Uterus (tissue), 4 donors: ENCODE measurements around the gene ERGIC1. TPM values are rescaled to one million over a fixed set of nuclear protein-coding genes. Genes with fewer than 3 reads are reported as not detected.
A peak's percentile ranks its signal among the peaks of the same experiment; 100 is the strongest.

ENCODE experiments used
- DNase-seq, 2 donors: peaks; one replicate each; pipeline ENCODE4 v3.0.0-alpha.2; 2019 to 2020
- H3K27ac ChIP-seq, 2 donors: fragments of 200-600 bp; sonication (generic); 1 replicate in 1 of 2; 2 replicates in 1 of 2; pipeline ENCODE4 v1.5.1; 2016 to 2018
- H3K27me3 ChIP-seq, 2 donors: fragments of 200-600 bp; sonication (generic); one replicate each; pipeline ENCODE4 v1.5.1; 2018 to 2019; ENCODE audit warnings: control low read depth in 1 of 2
- H3K36me3 ChIP-seq, 2 donors: fragments of 200-600 bp; sonication (generic); one replicate each; pipeline ENCODE4 v1.5.1; 2019; ENCODE audit warnings: control low read depth in 1 of 2
- H3K4me1 ChIP-seq, 2 donors: fragments of 200-600 bp; sonication (generic); one replicate each; pipeline ENCODE4 v1.5.1; 2018 to 2019; ENCODE audit warnings: control low read depth in 1 of 2
- H3K4me3 ChIP-seq, 2 donors: fragments of 200-600 bp; sonication (generic); 1 replicate in 1 of 2; 2 replicates in 1 of 2; pipeline ENCODE4 v1.5.1; 2018 to 2019; ENCODE audit warnings: mild to moderate bottlenecking in 1 of 2
- H3K9me3 ChIP-seq, 2 donors: fragments of 200-600 bp; sonication (generic); one replicate each; pipeline ENCODE4 v1.5.1; 2019; ENCODE audit warnings: control low read depth in 1 of 2
- CTCF ChIP-seq, 4 experiments: fragments of 200-600 bp in 2 of 4; fragments of 450-650 bp in 2 of 4; sonication (generic) in 2 of 4; IDR thresholded peaks; one replicate each; pipeline ENCODE4 v1.5.1; 2016 to 2019; ENCODE audit warnings: antibody characterized with exemption in 4 of 4, mild to moderate bottlenecking in 2 of 4, moderate library complexity in 1 of 4
- POLR2A ChIP-seq, 2 donors: fragments of 450-650 bp; IDR thresholded peaks; one replicate each; pipeline ENCODE4 v1.6.1; 2016; ENCODE audit warnings: antibody characterized with exemption in 2 of 2, mild to moderate bottlenecking in 1 of 2, moderate library complexity in 1 of 2
- intact Hi-C: fragments of 100-400 bp; cut with DNase I; formaldehyde crosslinking; loops from one replicate; pipeline ENCODE4 v1.15.1; 2023; ENCODE audit warnings: low total_unique reads
- total RNA-seq, 4 donors: library from RNA; depleted of rRNA in 3 of 4; stranded (reverse); fragments of >200 nt in 3 of 4; gene quantifications; one replicate each; pipeline versions ENCODE4 v1.1.0 to v1.2.4, GENCODE V29; 2014 to 2023
- donor health status: DM: yes; HTN: yes; CAD: no.

ERGIC1 gene
- total RNA-seq, 4 donors from 2014 or later: 34.8 to 130 (median 67.7) TPM

GRCh38 chr5:172840432-172841154 lies 6.5 kb downstream of the ERGIC1 start:
- Histone ChIP-seq H3K27ac (peak overlapping the region; percentile 81 to 82), H3K4me3 (no peak overlapping the region)

GRCh38 chr5:172841256-172841655 lies 7.2 kb downstream of the ERGIC1 start:
- TF ChIP-seq CTCF (IDR thresholded peaks at IDR 0.05): no peak
- TF ChIP-seq POLR2A (IDR thresholded peaks at IDR 0.05): no peak
- Histone ChIP-seq H3K9me3 (no peaks in the 10 kb centered on the region), H3K4me1 (peaks cover 0 to 7% of the 10 kb centered on the region in 2 donors), H3K4me3 (no peak overlapping the region), H3K36me3 (no peaks in the 10 kb centered on the region), H3K27ac (peak overlapping the region; percentile 81 to 82), H3K27me3 (no peaks in the 10 kb centered on the region)
- no peak for DNase-seq
- intact Hi-C loops: no loop called here

More at GRCh38 chr5:172840432-172841154, 6.5 kb downstream of the ERGIC1 start:
- H3K9me3 ChIP-seq: no peaks in the 10 kb centered on the region
- H3K36me3 ChIP-seq: no peaks in the 10 kb centered on the region
- no peak for DNase-seq
- H3K4me1 ChIP-seq: peaks cover 0 to 11% of the 10 kb centered on the region in 2 donors
- TF ChIP-seq POLR2A (IDR thresholded peaks at IDR 0.05): no peak
- TF ChIP-seq CTCF (IDR thresholded peaks at IDR 0.05): no peak
- intact Hi-C loops: no loop called here
- no peaks in the 10 kb centered on the region for H3K27me3 ChIP-seq

GRCh38 chr5:172843825-172844576 lies 9.9 kb downstream of the ERGIC1 start:
- Histone ChIP-seq H3K4me3 (no peak overlapping the region), H3K27me3 (no peaks in the 10 kb centered on the region), H3K9me3 (no peaks in the 10 kb centered on the region), H3K27ac (no peak overlapping the region), H3K4me1 (peaks cover 0 to 7% of the 10 kb centered on the region in 2 donors), H3K36me3 (no peaks in the 10 kb centered on the region)
- intact Hi-C loops: no loop called here
- no peak for TF ChIP-seq CTCF (IDR thresholded peaks at IDR 0.05)
- TF ChIP-seq POLR2A (IDR thresholded peaks at IDR 0.05): no peak
- no peak for DNase-seq

GRCh38 chr5:172844577-172844838 lies 10.5 kb downstream of the ERGIC1 start:
- H3K27me3 ChIP-seq: no peaks in the 10 kb centered on the region
- DNase-seq: no peak
- TF ChIP-seq POLR2A (IDR thresholded peaks at IDR 0.05) (no peak), CTCF (IDR thresholded peaks at IDR 0.05) (no peak)
- no peak overlapping the region for H3K27ac ChIP-seq
- intact Hi-C loops: no loop called here
- no peak overlapping the region for H3K4me3 ChIP-seq
- peaks cover 0 to 7% of the 10 kb centered on the region in 2 donors for H3K4me1 ChIP-seq
- H3K9me3 ChIP-seq: no peaks in the 10 kb centered on the region
- no peaks in the 10 kb centered on the region for H3K36me3 ChIP-seq

- H3K27ac ChIP-seq: no peak overlapping the region
- H3K27me3 ChIP-seq: no peaks in the 10 kb centered on the region
- peaks cover 0 to 7% of the 10 kb centered on the region in 2 donors for H3K4me1 ChIP-seq
- intact Hi-C loops: no loop called here
- no peak for DNase-seq
- H3K4me3 ChIP-seq: no peak overlapping the region
- no peaks in the 10 kb centered on the region for H3K36me3 ChIP-seq
- H3K9me3 ChIP-seq: no peaks in the 10 kb centered on the region
- TF ChIP-seq POLR2A (IDR thresholded peaks at IDR 0.05): no peak
- TF ChIP-seq CTCF (IDR thresholded peaks at IDR 0.05): no peak
These were observed 11.1 kb downstream of the ERGIC1 start for GRCh38 chr5:172845154-172845553.
